CD8-positive, alpha-beta memory T cell (primary cell): Measurements from ENCODE around the gene RNU1-4. TPM values are rescaled to one million over a fixed set of nuclear protein-coding genes. Genes with fewer than 3 reads are reported as not detected.
"Not testable (repeated sequence)": the region's sequence is repeated elsewhere in the genome, so short reads cannot be mapped to it uniquely, and the experiment has no call there.

Experiments
- CTCF ChIA-PET: fragments of 350-600 bp; sonication (Branson Sonifier 250); formaldehyde crosslinking; loops from one replicate; lab custom pipeline; 2021; ENCODE audit warnings: antibody characterized with exemption; lab: Charles Lee
- POLR2A ChIA-PET: fragments of 350-600 bp; sonication (Branson Sonifier 250); formaldehyde crosslinking; loops from one replicate; lab custom pipeline; 2021; ENCODE audit warnings: antibody characterized with exemption; lab: Charles Lee
- DNase-seq, 5 donors: peaks; one replicate each; pipeline versions ENCODE4 v3.0.0 to v3.0.0-alpha.2; 2020 to 2022; ENCODE audit warnings: mixed read lengths in 1 of 5
- H3K27ac ChIP-seq: one replicate; pipeline ENCODE4 v1.7.0; 2013; ENCODE audit warnings: low read depth, mild to moderate bottlenecking, low read length, moderate library complexity
- H3K27me3 ChIP-seq: 2 replicates; pipeline ENCODE4 v1.7.0; 2013; ENCODE audit warnings: low read length, mild to moderate bottlenecking; ENCODE audit not compliant: insufficient read depth, poor library complexity, severe bottlenecking
- H3K36me3 ChIP-seq: 2 replicates; pipeline ENCODE4 v1.7.0; 2013; ENCODE audit warnings: mild to moderate bottlenecking, low read length, moderate library complexity; ENCODE audit not compliant: insufficient read depth
- H3K4me1 ChIP-seq: 2 replicates; pipeline ENCODE4 v1.7.0; 2013; ENCODE audit warnings: mild to moderate bottlenecking, low read length, moderate library complexity; ENCODE audit not compliant: insufficient read depth
- H3K4me3 ChIP-seq: 2 replicates; pipeline ENCODE4 v1.7.0; 2013; ENCODE audit warnings: mild to moderate bottlenecking, low read length
- H3K9me3 ChIP-seq: 2 replicates; pipeline ENCODE4 v1.7.0; 2013; ENCODE audit warnings: mild to moderate bottlenecking, low read length
- H3K27ac Mint-ChIP-seq, 8 donors: one replicate each; pipeline ENCODE4 v1.8.0; 2020 to 2021; ENCODE audit warnings: mixed read lengths in 8 of 8, mild to moderate bottlenecking in 6 of 8, inconsistent platforms in 3 of 8, moderate library complexity in 3 of 8
- H3K27me3 Mint-ChIP-seq, 2 donors: one replicate each; pipeline ENCODE4 v1.8.0; 2020 to 2021; ENCODE audit warnings: mixed read lengths in 2 of 2, mild to moderate bottlenecking in 1 of 2, moderate library complexity in 1 of 2
- H3K36me3 Mint-ChIP-seq, 3 donors: one replicate each; pipeline ENCODE4 v1.8.0; 2020 to 2021; ENCODE audit warnings: mixed read lengths in 3 of 3, inconsistent platforms in 1 of 3, mild to moderate bottlenecking in 1 of 3
- H3K4me1 Mint-ChIP-seq, 3 donors: one replicate each; pipeline ENCODE4 v1.8.0; 2020 to 2021; ENCODE audit warnings: mixed read lengths in 3 of 3, inconsistent platforms in 1 of 3, mild to moderate bottlenecking in 1 of 3
- H3K4me3 Mint-ChIP-seq, 7 donors: one replicate each; pipeline ENCODE4 v1.8.0; 2020 to 2021; ENCODE audit warnings: mixed read lengths in 7 of 7, mild to moderate bottlenecking in 6 of 7, moderate library complexity in 4 of 7, inconsistent platforms in 2 of 7
- H3K9me3 Mint-ChIP-seq, 5 donors: one replicate each; pipeline ENCODE4 v1.8.0; 2020 to 2022; ENCODE audit warnings: mixed read lengths in 5 of 5, mild to moderate bottlenecking in 3 of 5, moderate library complexity in 2 of 5, inconsistent platforms in 1 of 5
- polyA plus RNA-seq: library from polyadenylated mRNA; unstranded; fragments of 300-500 nt; fragmentation: Illumina TruSeq; gene quantifications from one replicate; pipeline ENCODE4 v1.2.3, GENCODE V29; 2021
- total RNA-seq, 2 experiments: library from RNA; stranded (reverse); gene quantifications; one replicate each; pipeline ENCODE4 v1.2.3, GENCODE V29; 2021

RNU1-4 gene
- total and polyA plus RNA-seq, 3 experiments from 2014 or later = 1,293 to 1,300 TPM; not detected in 1

- no peak overlapping the region for H3K4me3 ChIP-seq
- DNase-seq = peak in 1 of 5 donors; percentile 1
- H3K27me3 ChIP-seq = no peaks in the 10 kb centered on the region
- peaks cover 6 to 30% of the 10 kb centered on the region in 2 donors for H3K27me3 Mint-ChIP-seq
- no peaks in the 10 kb centered on the region for H3K36me3 ChIP-seq
- H3K9me3 ChIP-seq = no peaks in the 10 kb centered on the region
- no peaks in the 10 kb centered on the region for H3K4me1 ChIP-seq
- H3K9me3 Mint-ChIP-seq = no peaks in the 10 kb centered on the region
- H3K27ac Mint-ChIP-seq = no peak overlapping the region
- no peak overlapping the region for H3K27ac ChIP-seq
- no peaks in the 10 kb centered on the region for H3K4me1 Mint-ChIP-seq
- no peaks in the 10 kb centered on the region for H3K36me3 Mint-ChIP-seq
- ChIA-PET CTCF (interaction anchor here (0.7 to 1.2 kb wide), 2 partner anchors 10 to 11 kb away, joined by 3 to 4 read pairs; no protein-coding TSS in a partner anchor), POLR2A (no interaction called here)
- no peak overlapping the region for H3K4me3 Mint-ChIP-seq
Observed at GRCh38 chr1:16720351-16721223, 19.7 kb upstream of the RNU1-4 start.

- Histone ChIP-seq H3K4me3 (no peak overlapping the region), H3K27me3 (no peaks in the 10 kb centered on the region), H3K27ac (no peak overlapping the region), H3K9me3 (no peaks in the 10 kb centered on the region), H3K4me1 (no peaks in the 10 kb centered on the region), H3K36me3 (no peaks in the 10 kb centered on the region)
- Mint-ChIP-seq H3K27ac (no peak overlapping the region), H3K36me3 (no peaks in the 10 kb centered on the region), H3K4me3 (no peak overlapping the region), H3K4me1 (no peaks in the 10 kb centered on the region), H3K27me3 (peaks cover 5 to 28% of the 10 kb centered on the region in 2 donors), H3K9me3 (no peaks in the 10 kb centered on the region)
- DNase-seq = no peak
- POLR2A ChIA-PET = no interaction called here
- CTCF ChIA-PET = no interaction called here
Observed at GRCh38 chr1:16721871-16722641, 18.3 kb upstream of the RNU1-4 start.

- Histone ChIP-seq H3K4me1 (peaks cover 4% of the 10 kb centered on the region), H3K36me3 (no peaks in the 10 kb centered on the region), H3K9me3 (no peaks in the 10 kb centered on the region), H3K27ac (no peak overlapping the region), H3K27me3 (peaks cover 4% of the 10 kb centered on the region), H3K4me3 (no peak overlapping the region)
- no peaks in the 10 kb centered on the region for H3K9me3 Mint-ChIP-seq
- CTCF ChIA-PET = no interaction called here
- peaks cover 0 to 2% (median 0%) of the 10 kb centered on the region in 3 donors for H3K4me1 Mint-ChIP-seq
- H3K36me3 Mint-ChIP-seq = no peaks in the 10 kb centered on the region
- POLR2A ChIA-PET = no interaction called here
- no peak overlapping the region for H3K4me3 Mint-ChIP-seq
- peaks cover 0 to 9% of the 10 kb centered on the region in 2 donors for H3K27me3 Mint-ChIP-seq
- no peak overlapping the region for H3K27ac Mint-ChIP-seq
- DNase-seq = peak in 2 of 5 donors; percentile 2 to 51
Observed at GRCh38 chr1:16724718-16725438, 15.4 kb upstream of the RNU1-4 start.

- POLR2A ChIA-PET, H3K27ac Mint-ChIP-seq, H3K27me3 ChIP-seq, H3K4me1 Mint-ChIP-seq, H3K27me3 Mint-ChIP-seq, H3K4me3 Mint-ChIP-seq, H3K4me1 ChIP-seq, H3K9me3 Mint-ChIP-seq, DNase-seq, CTCF ChIA-PET, H3K36me3 ChIP-seq, H3K9me3 ChIP-seq, H3K27ac ChIP-seq, H3K4me3 ChIP-seq, H3K36me3 Mint-ChIP-seq: not testable (repeated sequence)
Observed at GRCh38 chr1:16725439-16726245, 14.7 kb upstream of the RNU1-4 start.

- Histone ChIP-seq H3K4me1 (peaks cover 4% of the 10 kb centered on the region), H3K9me3 (no peaks in the 10 kb centered on the region), H3K27me3 (peaks cover 4% of the 10 kb centered on the region), H3K4me3 (no peak overlapping the region), H3K36me3 (no peaks in the 10 kb centered on the region), H3K27ac (no peak overlapping the region)
- POLR2A ChIA-PET = no interaction called here
- H3K27me3 Mint-ChIP-seq = no peaks in the 10 kb centered on the region
- H3K36me3 Mint-ChIP-seq = no peaks in the 10 kb centered on the region
- no peak overlapping the region for H3K4me3 Mint-ChIP-seq
- CTCF ChIA-PET = interaction anchor here (0.8 to 1.6 kb wide), 7 partner anchors 10 to 102 kb away, joined by 3 to 6 read pairs (median 3); no protein-coding TSS in a partner anchor
- no peak overlapping the region for H3K27ac Mint-ChIP-seq
- DNase-seq = peak in 2 of 5 donors; percentile 17 to 70
- no peaks in the 10 kb centered on the region for H3K9me3 Mint-ChIP-seq
- peaks cover 0 to 2% (median 0%) of the 10 kb centered on the region in 3 donors for H3K4me1 Mint-ChIP-seq
Observed at GRCh38 chr1:16727190-16728111, 12.9 kb upstream of the RNU1-4 start.

- DNase-seq, CTCF ChIA-PET, H3K4me3 ChIP-seq, H3K4me1 Mint-ChIP-seq, H3K27ac ChIP-seq, H3K9me3 Mint-ChIP-seq, H3K4me1 ChIP-seq, H3K36me3 ChIP-seq, H3K27me3 Mint-ChIP-seq, H3K36me3 Mint-ChIP-seq, H3K27me3 ChIP-seq, H3K27ac Mint-ChIP-seq, POLR2A ChIA-PET, H3K9me3 ChIP-seq: not testable (repeated sequence)
- H3K4me3 Mint-ChIP-seq = peak overlapping the region in 2 of 7 donors; percentile 14 to 15
Observed at GRCh38 chr1:16728243-16728949, 11.9 kb upstream of the RNU1-4 start.
